ENCODE data around the gene SLC19A1.

DNA sequence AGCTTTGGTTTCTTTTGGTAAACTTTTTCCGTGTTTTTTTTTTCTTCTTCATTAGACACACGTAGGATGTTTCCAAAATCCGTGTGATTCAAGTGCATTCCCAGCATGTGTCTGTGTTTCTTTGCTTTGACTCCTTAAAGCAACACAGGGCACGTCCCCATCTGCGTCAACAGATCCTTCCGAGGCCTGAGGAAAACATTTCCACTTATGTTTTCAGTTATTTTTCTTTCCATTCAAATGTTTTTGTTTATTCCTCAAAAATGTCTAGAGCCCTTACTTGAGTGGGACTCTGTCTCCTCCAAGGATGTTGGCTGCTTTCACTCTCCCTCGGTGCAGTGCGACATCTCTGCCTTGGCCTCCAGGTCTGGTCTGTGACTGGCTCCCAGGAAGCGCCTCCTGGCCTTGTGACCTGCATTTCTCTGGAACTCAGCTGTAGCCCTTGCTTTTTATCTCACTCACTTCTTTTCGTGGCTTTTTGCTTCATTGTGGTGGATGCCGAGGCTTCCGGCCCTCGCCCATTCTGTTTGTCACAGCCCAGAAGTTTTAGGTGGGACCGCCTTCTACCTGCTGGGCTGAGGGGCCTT, 31.3 kb upstream of the SLC19A1 start:
- TF ChIP-seq POLR2A (IDR thresholded peaks at IDR 0.05): no peak
- TF ChIP-seq, protein P1, sequence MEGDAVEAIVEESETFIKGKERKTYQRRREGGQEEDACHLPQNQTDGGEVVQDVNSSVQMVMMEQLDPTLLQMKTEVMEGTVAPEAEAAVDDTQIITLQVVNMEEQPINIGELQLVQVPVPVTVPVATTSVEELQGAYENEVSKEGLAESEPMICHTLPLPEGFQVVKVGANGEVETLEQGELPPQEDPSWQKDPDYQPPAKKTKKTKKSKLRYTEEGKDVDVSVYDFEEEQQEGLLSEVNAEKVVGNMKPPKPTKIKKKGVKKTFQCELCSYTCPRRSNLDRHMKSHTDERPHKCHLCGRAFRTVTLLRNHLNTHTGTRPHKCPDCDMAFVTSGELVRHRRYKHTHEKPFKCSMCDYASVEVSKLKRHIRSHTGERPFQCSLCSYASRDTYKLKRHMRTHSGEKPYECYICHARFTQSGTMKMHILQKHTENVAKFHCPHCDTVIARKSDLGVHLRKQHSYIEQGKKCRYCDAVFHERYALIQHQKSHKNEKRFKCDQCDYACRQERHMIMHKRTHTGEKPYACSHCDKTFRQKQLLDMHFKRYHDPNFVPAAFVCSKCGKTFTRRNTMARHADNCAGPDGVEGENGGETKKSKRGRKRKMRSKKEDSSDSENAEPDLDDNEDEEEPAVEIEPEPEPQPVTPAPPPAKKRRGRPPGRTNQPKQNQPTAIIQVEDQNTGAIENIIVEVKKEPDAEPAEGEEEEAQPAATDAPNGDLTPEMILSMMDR (IDR thresholded peaks at IDR 0.05): no peak
